GM11168 (cell line): ENCODE results near the gene CYP11A1.

Source experiments
- in situ Hi-C: fragments of 300-500 bp; cut with MboI; formaldehyde crosslinking; loops from one replicate; pipeline ENCODE4 v1.12.0; 2022; ENCODE audit warnings: low sequenced_read_pairs; ENCODE audit not compliant: unreplicated experiment

The CYP11A1 gene

GRCh38 chr15:74402337-74402841 is 34.9 kb upstream of the CYP11A1 start:
- in situ Hi-C loops: no loop called here

- in situ Hi-C loops: no loop called here
Observed at GRCh38 chr15:74400915-74401757, 33.7 kb upstream of the CYP11A1 start.

GRCh38 chr15:74400313-74400860 is 32.9 kb upstream of the CYP11A1 start:
- in situ Hi-C loops: no loop called here

GRCh38 chr15:74399511-74400312 is 32.3 kb upstream of the CYP11A1 start:
- in situ Hi-C loops: no loop called here

GRCh38 chr15:74399100-74399499 is 31.7 kb upstream of the CYP11A1 start:
- in situ Hi-C loops: no loop called here

GRCh38 chr15:74398183-74398582 is 30.7 kb upstream of the CYP11A1 start:
- in situ Hi-C loops: no loop called here

GRCh38 chr15:74397239-74398068 is 30.0 kb upstream of the CYP11A1 start:
- in situ Hi-C loops: no loop called here

GRCh38 chr15:74396445-74397238 is 29.2 kb upstream of the CYP11A1 start:
- in situ Hi-C loops: no loop called here

GRCh38 chr15:74396146-74396438 is 28.6 kb upstream of the CYP11A1 start:
- in situ Hi-C loops: no loop called here

- in situ Hi-C loops: no loop called here
Observed at GRCh38 chr15:74395319-74396145, 28.1 kb upstream of the CYP11A1 start.

GRCh38 chr15:74394090-74394846 is 26.8 kb upstream of the CYP11A1 start:
- in situ Hi-C loops: no loop called here

- in situ Hi-C loops: no loop called here
Observed at GRCh38 chr15:74393423-74393822, 26.0 kb upstream of the CYP11A1 start.

GRCh38 chr15:74392902-74393301 is 25.5 kb upstream of the CYP11A1 start:
- in situ Hi-C loops: no loop called here

GRCh38 chr15:74392451-74392830 is 25.0 kb upstream of the CYP11A1 start:
- in situ Hi-C loops: no loop called here

GRCh38 chr15:74391582-74392450 is 24.4 kb upstream of the CYP11A1 start:
- in situ Hi-C loops: no loop called here

GRCh38 chr15:74390647-74391288 is 23.3 kb upstream of the CYP11A1 start:
- in situ Hi-C loops: no loop called here
